ENCODE data around the gene C10orf71.

DNA sequence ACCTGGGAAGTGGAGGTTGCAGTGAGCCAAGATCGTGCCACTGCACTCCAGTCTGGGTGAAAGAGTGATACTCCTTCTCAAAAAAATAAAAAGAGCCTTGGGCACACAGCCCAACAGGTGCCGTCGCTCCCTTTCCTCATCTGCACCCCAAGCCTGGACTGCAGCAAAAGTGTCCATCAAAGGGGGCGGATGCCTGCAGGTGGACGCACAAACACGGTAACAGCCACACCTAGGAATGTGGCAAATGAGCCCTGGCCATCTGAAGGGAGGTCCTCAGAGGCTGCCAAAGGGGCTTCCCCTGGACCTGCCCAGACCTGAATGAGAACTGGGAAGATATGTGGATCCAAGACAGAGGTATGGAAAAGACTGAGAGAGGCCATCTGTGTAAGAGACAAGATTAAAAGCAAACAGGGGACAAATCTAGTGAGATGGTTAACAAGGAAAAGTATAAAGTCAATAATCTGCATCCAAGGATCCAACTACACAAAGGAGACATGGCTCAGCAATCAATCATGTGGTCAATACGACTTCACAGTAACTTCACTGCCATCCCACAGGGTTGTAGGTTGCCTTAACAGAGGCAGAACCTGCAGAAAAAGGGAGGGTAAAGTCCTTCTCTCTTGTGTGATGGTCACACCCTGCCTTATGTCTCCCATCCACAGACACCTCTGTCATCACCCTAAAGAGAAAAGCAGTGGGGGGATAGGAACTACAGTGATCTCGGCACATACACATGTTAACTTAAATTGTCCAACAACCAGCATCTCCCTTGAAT is 71.5 kb downstream of the C10orf71 start:
- TF ChIP-seq ZFP3 (CRISPR knock-in tag; IDR thresholded peaks at IDR 0.05): no peak
- TF ChIP-seq ISL1 (CRISPR knock-in tag; IDR thresholded peaks at IDR 0.05): no peak
- no peak for TF ChIP-seq ZNF8 (CRISPR knock-in tag; IDR thresholded peaks at IDR 0.05)
- TF ChIP-seq TCF4 (CRISPR knock-in tag; IDR thresholded peaks at IDR 0.05; ENCODE audit: borderline replicate concordance): no peak
- no peak for TF ChIP-seq SNAI2 (CRISPR knock-in tag; IDR thresholded peaks at IDR 0.05)
- TF ChIP-seq ZFP30 (CRISPR knock-in tag; IDR thresholded peaks at IDR 0.05): no peak
- TF ChIP-seq, protein P1, sequence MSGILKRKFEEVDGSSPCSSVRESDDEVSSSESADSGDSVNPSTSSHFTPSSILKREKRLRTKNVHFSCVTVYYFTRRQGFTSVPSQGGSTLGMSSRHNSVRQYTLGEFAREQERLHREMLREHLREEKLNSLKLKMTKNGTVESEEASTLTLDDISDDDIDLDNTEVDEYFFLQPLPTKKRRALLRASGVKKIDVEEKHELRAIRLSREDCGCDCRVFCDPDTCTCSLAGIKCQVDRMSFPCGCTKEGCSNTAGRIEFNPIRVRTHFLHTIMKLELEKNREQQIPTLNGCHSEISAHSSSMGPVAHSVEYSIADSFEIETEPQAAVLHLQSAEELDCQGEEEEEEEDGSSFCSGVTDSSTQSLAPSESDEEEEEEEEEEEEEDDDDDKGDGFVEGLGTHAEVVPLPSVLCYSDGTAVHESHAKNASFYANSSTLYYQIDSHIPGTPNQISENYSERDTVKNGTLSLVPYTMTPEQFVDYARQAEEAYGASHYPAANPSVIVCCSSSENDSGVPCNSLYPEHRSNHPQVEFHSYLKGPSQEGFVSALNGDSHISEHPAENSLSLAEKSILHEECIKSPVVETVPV (CRISPR knock-in tag; IDR thresholded peaks at IDR 0.05): no peak
- no peak for TF ChIP-seq ARNTL (CRISPR knock-in tag; IDR thresholded peaks at IDR 0.05; ENCODE audit: borderline replicate concordance, low read depth)
- no peak for TF ChIP-seq PPARA (CRISPR knock-in tag; IDR thresholded peaks at IDR 0.05; ENCODE audit: borderline replicate concordance)
- TF ChIP-seq, protein P2, sequence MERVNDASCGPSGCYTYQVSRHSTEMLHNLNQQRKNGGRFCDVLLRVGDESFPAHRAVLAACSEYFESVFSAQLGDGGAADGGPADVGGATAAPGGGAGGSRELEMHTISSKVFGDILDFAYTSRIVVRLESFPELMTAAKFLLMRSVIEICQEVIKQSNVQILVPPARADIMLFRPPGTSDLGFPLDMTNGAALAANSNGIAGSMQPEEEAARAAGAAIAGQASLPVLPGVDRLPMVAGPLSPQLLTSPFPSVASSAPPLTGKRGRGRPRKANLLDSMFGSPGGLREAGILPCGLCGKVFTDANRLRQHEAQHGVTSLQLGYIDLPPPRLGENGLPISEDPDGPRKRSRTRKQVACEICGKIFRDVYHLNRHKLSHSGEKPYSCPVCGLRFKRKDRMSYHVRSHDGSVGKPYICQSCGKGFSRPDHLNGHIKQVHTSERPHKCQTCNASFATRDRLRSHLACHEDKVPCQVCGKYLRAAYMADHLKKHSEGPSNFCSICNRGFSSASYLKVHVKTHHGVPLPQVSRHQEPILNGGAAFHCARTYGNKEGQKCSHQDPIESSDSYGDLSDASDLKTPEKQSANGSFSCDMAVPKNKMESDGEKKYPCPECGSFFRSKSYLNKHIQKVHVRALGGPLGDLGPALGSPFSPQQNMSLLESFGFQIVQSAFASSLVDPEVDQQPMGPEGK (CRISPR knock-in tag; IDR thresholded peaks at IDR 0.05; ENCODE audit: borderline replicate concordance): no peak
- TF ChIP-seq, protein P3, sequence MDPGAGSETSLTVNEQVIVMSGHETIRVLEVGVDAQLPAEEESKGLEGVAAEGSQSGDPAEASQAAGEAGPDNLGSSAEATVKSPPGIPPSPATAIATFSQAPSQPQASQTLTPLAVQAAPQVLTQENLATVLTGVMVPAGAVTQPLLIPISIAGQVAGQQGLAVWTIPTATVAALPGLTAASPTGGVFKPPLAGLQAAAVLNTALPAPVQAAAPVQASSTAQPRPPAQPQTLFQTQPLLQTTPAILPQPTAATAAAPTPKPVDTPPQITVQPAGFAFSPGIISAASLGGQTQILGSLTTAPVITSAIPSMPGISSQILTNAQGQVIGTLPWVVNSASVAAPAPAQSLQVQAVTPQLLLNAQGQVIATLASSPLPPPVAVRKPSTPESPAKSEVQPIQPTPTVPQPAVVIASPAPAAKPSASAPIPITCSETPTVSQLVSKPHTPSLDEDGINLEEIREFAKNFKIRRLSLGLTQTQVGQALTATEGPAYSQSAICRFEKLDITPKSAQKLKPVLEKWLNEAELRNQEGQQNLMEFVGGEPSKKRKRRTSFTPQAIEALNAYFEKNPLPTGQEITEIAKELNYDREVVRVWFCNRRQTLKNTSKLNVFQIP (CRISPR knock-in tag; IDR thresholded peaks at IDR 0.05; ENCODE audit: borderline replicate concordance, low read depth): no peak
- TF ChIP-seq GLIS3 (CRISPR knock-in tag; IDR thresholded peaks at IDR 0.05): no peak
- TF ChIP-seq RARB (CRISPR knock-in tag; IDR thresholded peaks at IDR 0.05): no peak

All from SK-N-SH treated with all-trans-retinoic acid at 6 μM for 48 hours (cell line).